GM18870 (cell line): ENCODE measurements around the gene PPP1R16B.
"Not testable (repeated sequence)": the region's sequence is repeated elsewhere in the genome, so short reads cannot be mapped to it uniquely, and the experiment has no call there.

Source experiments
- ATAC-seq: cut with Tn5 transposase; IDR thresholded peaks from one replicate; pipeline ENCODE4 v1.9.1; 2021; ENCODE audit warnings: moderate library complexity; ENCODE audit not compliant: unreplicated experiment

The PPP1R16B gene

GRCh38 chr20:38791291-38791690 is 14.2 kb upstream of the PPP1R16B start:
- no peak for ATAC-seq

DNA sequence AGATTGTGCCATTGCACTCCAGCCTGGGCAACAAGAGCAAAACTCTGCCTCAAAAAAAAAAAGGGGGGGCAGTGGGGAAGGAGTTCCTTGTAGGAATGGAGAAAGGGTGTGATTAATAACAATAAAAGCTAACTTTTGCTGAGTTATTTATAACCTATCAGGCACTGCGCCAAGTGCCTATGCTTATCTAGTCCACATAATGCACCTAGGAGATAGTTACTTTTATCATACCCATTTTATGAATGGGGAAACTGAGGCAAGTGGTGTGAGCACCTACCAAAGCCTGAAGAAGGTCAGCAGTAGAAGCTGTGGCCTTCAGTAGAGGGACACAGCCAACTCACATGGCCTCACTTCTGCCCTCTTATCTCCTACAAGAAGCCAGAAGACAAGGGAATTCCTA is 13.6 kb upstream of the PPP1R16B start:
- no peak for ATAC-seq

DNA sequence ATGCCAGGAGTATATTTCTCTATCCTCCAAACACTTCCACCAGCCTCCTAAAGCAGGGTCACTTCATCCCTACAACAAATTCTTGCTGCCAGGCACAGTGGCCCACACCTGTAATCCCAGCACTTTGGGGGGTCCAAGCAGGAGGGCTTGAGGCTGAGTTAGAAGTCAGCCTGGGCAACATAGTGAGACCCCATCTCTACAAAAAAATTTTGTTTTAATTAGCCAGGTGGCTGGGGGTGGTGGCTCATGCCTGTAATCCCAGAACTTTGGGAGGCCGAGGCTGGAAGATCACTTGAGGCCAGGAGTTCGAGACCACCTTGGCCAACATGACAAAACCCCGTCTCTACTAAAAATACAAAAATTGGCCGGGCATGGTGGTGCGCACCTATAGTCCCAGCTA is 11.4 kb upstream of the PPP1R16B start:
- not testable (repeated sequence) for ATAC-seq

- ATAC-seq = no peak
Observed at GRCh38 chr20:38798266-38798665, 7.2 kb upstream of the PPP1R16B start.

GRCh38 chr20:38799203-38799602 is 6.3 kb upstream of the PPP1R16B start:
- ATAC-seq = no peak

DNA sequence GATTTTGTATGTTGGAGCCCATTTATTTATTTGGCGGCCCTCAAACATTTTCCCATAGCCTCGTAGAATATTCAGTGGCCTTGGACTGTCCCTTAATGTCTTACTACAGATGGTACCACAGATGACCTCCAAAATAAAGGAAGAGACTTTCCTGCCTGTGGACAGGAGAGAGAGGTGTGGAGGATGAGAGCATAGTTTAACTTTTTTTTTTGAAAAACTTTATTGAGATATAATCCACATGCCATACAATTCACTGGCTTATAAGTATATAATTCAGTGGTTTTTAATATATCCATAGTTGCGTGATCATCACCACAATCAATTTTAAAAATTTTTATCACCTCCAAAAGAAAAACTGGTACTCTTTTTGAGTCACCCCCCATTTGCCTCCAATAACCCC is 4.6 kb upstream of the PPP1R16B start:
- ATAC-seq = no peak

DNA sequence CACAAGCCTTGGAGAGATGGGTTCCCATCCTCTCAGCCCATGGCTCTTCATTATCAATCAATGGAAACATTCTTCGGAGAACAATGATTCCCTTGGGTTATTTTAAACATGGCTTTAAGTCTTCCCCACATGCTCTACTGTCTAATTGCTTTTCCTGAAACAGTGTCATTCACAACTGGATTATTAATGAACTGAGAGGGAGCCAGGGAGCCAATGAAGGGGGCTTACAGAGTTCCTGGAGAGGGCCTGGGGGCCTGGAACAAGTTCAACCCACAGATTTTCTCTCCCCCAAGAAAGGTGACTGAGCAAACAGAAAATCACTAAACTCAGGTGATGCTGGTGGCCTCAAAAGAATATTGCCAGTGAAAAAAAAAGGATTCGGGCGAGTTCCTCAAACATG is 1.3 kb upstream of the PPP1R16B start:
- ATAC-seq = no peak

- ATAC-seq = peak; percentile 36
Observed at GRCh38 chr20:38804682-38805501, 605 bp upstream of the PPP1R16B start.

DNA sequence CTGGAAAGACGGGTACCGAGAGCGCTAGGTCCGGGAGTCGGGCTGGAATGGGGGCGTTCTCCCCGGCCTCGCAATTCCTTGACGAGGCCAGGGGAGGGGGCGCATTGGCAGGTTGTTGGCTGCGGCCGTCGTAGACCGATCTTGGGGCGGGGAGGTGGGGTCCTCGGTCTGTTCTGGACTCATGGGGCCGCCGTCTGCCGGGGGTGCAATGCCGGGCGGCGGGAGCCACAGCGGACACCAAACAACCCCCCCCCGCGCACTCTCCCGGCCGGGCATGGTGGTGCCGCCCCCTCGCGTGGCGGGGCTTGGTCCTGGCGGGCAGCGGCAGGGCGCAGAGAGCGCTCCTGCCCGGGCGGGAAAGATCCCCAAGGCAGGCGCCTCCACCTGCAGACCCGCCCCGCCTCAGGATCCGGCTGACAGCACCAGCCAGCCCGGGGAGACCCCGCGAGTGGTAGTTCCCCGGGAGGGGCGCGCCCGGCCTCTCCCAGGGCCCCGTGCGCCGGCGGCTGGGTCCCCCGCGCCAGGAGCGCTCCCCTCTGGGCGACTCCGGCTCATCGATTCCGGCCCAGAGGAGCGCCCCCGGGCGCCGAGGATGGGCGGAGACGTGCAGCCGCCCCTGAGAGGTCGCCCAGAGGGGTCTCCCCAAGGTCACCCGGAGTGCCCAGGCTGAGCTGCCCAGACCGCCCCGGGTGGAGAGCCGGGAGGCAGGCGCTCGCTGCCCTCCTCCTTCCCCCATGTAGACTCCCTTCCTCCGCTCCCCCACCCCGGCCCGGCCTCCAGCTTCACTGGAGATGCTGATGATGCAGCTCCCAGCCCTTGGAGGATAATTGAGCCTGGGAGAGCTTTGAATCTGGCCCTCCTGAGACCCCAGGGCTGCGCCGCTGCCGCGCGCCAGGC is 709 bp downstream of the PPP1R16B start:
- no peak for ATAC-seq

DNA sequence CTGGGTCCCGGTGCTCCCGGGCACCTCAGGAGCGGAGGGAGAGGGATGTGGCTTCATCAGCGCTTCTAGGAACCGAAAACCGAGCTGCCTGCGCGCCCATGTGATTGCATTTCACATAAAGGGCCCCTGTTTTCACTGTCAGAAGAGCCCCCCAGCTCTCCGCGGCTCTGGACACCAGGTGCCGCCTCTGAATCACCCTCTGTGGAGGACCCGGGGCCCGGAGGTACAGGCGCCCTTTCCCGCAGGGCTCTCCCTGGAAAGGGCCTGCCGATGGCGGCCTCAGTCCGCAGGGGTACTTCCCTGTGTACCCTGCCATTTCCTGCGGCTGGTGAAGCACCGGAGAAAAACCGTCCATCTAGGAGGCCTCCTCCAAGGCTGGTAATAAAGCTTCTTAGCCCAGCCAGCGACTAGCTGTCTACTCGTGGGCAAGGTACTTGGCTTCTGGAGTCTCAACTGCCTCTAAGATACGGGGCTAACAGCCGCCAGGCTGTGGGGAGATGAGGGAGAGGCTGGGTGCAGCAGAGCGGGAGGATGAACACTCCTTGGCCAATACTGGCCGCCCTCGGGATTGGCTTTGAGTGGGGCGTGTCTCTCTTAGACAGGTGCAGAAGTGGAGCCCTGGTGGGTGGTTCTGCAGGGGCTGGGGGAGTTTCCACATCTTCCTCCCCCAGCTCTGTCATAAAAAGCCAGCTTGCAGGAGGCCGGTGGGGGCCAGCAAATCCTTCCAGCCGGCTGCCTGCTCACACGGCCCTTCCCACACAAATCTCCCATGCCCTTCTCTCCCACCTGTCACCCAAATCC is 1.6 kb downstream of the PPP1R16B start:
- ATAC-seq = no peak

GRCh38 chr20:38809942-38810341 is 4.4 kb downstream of the PPP1R16B start:
- no peak for ATAC-seq

GRCh38 chr20:38810926-38811630 is 5.6 kb downstream of the PPP1R16B start:
- ATAC-seq = no peak

GRCh38 chr20:38811769-38812168 is 6.3 kb downstream of the PPP1R16B start:
- no peak for ATAC-seq

DNA sequence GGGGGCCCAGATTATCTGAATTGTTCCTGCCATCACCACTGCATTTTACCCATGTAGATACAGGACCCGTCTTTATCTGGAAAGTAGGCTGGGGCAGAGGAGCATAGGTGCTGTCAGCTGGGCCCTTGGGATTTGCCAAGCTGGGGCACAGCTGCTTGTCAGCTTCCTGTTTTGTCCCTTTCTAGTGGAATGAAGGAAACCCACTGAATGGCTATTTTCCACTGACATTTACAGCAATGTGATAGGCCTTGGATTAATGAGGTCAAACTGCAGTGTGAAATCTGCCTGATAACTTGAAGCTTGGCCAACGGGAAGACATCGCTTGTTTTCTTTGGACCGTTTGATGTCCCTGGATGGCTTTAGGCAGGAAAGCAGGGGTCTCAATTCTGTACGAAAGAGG is 6.7 kb downstream of the PPP1R16B start:
- ATAC-seq = no peak

DNA sequence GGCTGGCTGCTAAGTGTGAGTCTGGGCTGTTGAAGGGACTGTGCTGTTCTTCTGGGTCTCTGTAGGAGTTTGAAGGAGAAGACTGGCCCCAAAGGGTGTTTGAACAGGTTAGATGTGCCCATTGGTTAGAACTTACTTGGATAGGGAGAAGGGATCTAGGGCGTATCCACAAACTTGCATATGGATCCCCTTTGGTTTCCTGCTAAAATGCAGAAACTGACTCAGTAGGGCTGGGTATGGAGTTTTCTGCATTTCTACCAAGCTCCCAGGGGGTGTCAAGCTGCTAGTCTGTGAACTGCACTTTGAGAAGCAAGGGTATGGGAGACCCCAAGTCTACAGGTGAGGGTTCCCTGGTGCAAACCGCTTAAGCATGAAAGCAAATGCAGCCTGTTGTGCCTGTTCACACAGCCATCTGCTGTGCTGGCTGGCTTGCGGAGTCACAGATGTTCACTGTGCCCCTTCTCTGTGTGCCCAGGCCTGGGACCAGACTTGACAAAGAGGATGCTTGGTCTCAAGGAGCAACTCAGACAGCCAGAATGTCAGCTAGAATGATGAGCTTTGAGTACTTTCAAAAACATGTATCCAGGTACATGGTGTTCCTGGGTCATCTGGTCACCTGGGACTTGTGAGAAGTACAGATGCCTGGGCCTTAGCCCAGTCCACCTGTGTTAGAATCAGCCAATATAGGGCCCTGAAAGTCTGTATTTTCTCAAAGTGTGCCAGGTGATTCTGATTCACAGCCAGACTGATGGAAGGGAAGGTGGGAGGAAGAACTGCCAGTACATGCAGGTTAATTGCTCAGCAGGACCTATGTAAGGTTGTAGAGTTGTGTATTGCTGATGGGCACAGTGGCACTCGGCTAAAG is 7.4 kb downstream of the PPP1R16B start:
- no peak for ATAC-seq

DNA sequence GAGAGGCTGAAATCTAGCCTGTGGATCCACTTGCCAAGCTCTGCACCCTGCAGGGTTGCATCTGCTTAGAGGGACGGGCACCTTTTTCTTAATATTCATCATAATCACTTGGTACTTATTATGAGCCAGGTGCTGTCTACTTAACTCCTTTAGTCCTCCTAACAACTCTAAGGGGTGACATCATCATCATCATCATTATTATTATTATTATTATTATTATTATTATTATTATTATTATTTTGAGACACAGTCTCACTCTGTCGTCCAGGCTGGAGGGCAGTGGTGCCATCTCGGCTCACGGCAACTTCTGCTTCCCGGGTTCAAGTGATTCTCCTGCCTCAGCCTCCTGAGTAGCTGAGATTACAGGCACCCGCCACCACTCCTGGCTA is 8.1 kb downstream of the PPP1R16B start:
- ATAC-seq = not testable (repeated sequence)

DNA sequence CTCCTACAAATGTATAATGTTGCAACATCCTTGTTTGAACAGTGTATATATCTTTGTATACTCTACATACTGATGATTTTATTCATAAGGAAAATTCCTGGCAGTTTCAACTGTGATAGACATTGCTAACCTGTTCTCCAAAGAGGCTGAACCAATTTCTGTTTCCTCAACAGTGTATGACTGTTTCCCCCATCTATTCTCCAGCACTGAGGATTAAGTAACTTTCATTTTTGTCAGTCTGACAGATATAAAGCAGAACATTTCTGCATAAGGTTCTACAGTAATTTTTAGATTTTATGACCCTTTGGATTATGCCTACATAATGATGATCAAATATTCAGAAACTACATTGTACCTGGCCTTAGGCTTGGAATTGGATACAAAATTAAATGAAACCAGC is 9.9 kb downstream of the PPP1R16B start:
- ATAC-seq = no peak

DNA sequence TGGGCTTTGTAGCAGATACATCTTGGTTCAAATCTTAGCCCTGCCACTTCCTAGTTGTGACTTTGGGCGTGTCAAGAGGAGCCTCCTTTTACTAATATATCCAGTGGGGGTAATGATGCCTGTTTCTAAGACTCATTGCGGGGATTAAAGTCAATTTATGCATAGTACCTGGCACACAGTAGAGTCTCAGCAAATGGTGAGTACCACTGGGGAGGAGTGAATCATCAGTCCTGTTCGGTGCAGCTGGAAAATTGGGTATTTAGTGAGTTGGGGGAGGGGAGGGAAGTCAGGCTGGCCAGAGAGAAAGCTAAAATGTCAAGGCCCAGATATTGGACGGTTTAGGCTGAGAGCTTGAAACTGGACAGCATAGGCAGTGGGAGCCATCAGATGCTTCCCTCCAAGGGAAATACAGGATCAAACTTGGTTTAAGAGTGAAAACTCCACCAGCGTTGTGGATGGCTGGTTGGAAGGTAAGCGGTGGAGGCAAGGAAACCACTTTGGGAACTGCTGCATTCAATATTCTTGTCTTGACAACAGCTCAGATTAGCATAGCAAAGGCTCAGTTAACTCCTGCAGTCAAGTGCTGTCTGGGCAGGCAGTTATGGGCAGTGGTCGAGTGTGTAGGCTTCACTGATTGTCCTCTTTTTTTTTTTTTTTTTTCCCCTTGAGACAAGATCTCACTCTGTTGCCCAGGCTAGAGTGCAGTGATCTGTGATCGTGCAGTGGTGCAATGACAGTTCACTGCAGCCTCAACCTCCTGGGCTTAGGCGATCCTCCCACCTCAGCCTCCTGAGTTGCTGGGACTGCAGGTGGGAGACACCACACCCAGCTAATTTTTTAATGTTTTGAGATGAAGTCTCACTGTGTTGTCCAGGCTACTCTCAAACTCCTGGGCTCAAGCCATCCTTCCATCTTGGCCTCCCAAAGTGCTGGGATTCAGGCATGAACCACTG is 12.9 kb downstream of the PPP1R16B start:
- ATAC-seq = no peak

DNA sequence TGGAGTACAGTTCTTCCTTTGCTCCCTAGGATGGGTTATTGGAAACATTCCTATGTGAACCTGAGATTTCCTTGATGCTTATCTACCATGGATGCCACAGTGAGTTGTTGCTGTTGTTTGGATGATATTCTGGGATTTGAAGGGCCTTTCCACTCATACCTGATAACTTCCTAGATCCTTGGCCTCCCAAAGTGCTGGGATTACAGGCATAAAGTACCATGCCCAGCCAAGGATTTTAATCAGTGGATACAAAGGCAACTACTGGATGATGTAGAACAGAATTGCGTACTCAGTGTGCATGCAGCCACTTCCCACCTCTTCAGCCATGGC is 20.0 kb downstream of the PPP1R16B start:
- no peak for ATAC-seq
